WERI-Rb-1 (cell line): Measurements from ENCODE around the gene PDZRN4.
"Not testable (repeated sequence)": the region's sequence is repeated elsewhere in the genome, so short reads cannot be mapped to it uniquely, and the experiment has no call there.

ENCODE experiments used
- DNase-seq: peaks from one replicate; pipeline ENCODE4 v3.0.0-alpha.2; 2020
- H3K27ac ChIP-seq: fragments of 250-450 bp; sonication (Bioruptor Pico); 2 replicates; pipeline ENCODE4 v1.5.1; 2020; ENCODE audit warnings: mild to moderate bottlenecking, moderate library complexity
- H3K27me3 ChIP-seq: fragments of 250-450 bp; sonication (Bioruptor Pico); 2 replicates; pipeline ENCODE4 v1.5.1; 2021; ENCODE audit warnings: mild to moderate bottlenecking, low read depth, moderate library complexity; ENCODE audit not compliant: insufficient read depth, severe bottlenecking
- H3K36me3 ChIP-seq: fragments of 250-450 bp; sonication (Bioruptor Pico); 2 replicates; pipeline ENCODE4 v1.5.1; 2020; ENCODE audit warnings: mild to moderate bottlenecking, moderate library complexity
- H3K4me3 ChIP-seq: 2 replicates; pipeline ENCODE4 v1.5.1; 2011; ENCODE audit warnings: low read depth, mild to moderate bottlenecking, control low read depth, low read length
- H3K9me3 ChIP-seq: fragments of 250-450 bp; sonication (Bioruptor Pico); 2 replicates; pipeline ENCODE4 v1.5.1; 2021; ENCODE audit warnings: mild to moderate bottlenecking, moderate library complexity; ENCODE audit not compliant: severe bottlenecking
- TF ChIP-seq, protein P1 (sequence below): IDR thresholded peaks from 2 replicates; pipeline ENCODE4 v1.5.1; 2011; ENCODE audit warnings: low read depth, mild to moderate bottlenecking, control low read depth, inconsistent platforms, low read length

Gene PDZRN4

DNA sequence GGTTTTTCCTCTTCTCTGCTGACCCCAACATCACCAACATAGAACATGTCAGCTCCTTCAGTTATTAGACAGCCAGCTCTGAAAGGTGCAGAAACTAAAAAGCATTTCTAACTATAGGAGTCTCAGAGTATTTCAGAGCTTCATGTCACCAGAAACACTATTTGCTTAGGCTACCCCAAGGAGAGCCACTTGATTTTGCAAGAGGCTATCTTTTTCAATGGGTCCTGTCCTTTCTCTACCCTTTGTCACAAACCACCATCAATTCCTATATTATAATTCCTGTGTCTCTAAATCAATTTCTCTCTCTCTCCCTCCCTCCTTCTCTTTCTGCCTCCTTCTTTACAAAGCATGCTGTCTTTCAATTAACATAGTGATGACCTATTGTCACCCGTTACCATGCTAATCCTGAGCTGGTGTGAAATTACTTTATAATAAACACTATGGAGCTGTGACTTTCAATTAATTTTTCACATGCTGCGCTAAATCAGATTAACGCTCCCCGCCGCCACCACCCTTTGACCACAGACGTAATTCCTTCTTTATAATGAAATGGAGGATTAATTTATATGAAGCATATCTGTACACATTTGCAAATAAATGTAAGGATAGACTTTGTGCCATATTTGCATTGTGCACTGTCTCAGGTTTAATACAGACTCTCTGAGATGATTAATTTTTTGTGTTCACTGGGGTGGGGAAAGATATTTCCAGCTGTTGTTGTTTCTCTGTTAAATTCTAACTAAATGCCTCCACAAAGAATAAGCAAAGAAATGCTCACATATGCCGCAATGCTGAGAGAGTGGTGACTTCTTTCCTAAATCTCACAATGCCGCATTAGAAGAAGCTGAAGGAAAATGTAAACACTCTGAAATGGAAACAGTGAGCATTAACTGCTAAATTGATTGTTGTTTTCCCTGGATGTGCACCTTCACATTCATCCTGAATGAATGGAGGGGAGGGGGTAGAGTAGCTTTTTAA lies 418.6 kb downstream of the PDZRN4 start:
- no peak for DNase-seq
- TF ChIP-seq, protein P1, sequence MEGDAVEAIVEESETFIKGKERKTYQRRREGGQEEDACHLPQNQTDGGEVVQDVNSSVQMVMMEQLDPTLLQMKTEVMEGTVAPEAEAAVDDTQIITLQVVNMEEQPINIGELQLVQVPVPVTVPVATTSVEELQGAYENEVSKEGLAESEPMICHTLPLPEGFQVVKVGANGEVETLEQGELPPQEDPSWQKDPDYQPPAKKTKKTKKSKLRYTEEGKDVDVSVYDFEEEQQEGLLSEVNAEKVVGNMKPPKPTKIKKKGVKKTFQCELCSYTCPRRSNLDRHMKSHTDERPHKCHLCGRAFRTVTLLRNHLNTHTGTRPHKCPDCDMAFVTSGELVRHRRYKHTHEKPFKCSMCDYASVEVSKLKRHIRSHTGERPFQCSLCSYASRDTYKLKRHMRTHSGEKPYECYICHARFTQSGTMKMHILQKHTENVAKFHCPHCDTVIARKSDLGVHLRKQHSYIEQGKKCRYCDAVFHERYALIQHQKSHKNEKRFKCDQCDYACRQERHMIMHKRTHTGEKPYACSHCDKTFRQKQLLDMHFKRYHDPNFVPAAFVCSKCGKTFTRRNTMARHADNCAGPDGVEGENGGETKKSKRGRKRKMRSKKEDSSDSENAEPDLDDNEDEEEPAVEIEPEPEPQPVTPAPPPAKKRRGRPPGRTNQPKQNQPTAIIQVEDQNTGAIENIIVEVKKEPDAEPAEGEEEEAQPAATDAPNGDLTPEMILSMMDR: no peak
- Histone ChIP-seq H3K36me3 (no peaks in the 10 kb centered on the region), H3K27ac (no peak overlapping the region), H3K9me3 (no peaks in the 10 kb centered on the region), H3K4me3 (no peak overlapping the region), H3K27me3 (no peaks in the 10 kb centered on the region)

DNA sequence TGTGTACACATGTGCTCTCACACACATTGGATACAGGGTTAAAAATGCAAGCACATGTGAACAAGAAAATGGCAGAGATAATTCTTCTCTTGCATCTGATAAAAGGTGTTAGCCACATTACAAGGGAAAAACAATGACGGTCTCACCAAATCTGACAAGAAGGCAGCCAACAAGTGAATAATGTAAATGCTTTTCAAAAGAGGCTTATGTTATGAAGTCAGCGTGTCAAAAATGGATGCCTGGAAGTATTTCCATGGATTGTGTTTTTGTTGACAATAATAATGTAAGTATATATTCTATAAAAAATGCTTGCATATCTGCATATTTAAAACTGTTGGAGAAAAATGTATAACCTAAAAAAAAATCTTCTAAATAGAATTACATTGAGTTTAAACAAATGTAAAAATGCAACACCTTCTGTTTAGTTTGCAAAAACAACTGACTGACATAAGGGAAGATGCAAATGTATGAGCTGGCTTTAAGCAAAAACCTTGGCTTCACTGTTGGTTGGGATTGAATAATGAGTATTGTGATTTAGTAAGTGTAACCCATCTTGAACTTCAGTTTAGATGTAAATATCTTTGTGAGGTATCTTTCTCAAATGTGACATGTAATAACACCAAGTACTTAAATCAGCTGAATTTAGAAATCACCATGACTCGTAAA lies 424.9 kb downstream of the PDZRN4 start:
- no peak overlapping the region for H3K27ac ChIP-seq
- H3K9me3 ChIP-seq: no peaks in the 10 kb centered on the region
- TF ChIP-seq, protein P1: no peak
- no peaks in the 10 kb centered on the region for H3K27me3 ChIP-seq
- no peaks in the 10 kb centered on the region for H3K36me3 ChIP-seq
- H3K4me3 ChIP-seq: no peak overlapping the region
- no peak for DNase-seq

DNA sequence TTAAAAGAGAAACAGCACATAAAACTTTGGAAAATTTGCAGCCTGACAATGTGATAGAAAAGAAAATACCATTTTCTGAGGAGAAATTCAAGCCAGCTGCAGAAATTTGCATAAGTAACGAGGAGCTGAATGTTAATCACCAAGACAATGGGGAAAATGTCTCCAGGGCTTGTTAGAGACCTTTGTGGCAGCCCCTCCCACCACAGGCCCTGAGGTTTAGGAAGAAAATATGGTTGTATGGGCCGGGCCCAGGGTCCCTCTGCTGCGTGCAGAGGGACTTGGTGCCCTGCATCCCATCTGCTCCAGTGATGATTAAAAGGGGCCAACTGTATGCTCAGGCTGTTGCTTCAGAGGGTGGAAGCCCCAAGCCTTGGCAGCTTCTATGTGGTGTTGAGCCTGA lies 427.1 kb downstream of the PDZRN4 start:
- H3K27ac ChIP-seq, H3K4me3 ChIP-seq, H3K27me3 ChIP-seq, H3K9me3 ChIP-seq, H3K36me3 ChIP-seq, DNase-seq: not testable (repeated sequence)

DNA sequence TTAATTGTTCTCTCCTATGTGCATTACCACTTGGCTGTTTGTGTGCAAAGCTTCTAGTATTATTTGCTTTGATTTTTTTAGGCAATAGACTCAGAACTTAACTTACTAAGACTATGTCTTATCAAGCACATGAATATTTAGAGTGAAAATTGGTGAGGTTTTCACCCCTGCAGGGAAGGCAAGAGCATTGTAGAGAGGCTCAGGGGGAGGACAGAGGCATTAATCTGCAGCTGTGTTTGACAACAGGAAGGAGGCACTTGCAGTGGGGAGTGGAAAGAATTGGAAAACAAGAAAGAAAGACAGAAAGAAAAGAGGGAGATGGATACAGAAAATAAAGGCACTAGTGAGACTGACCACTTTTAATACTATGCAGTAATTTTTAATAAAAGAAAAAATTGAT lies 431.6 kb downstream of the PDZRN4 start:
- H3K27me3 ChIP-seq: no peaks in the 10 kb centered on the region
- no peak overlapping the region for H3K27ac ChIP-seq
- no peaks in the 10 kb centered on the region for H3K36me3 ChIP-seq
- DNase-seq: no peak
- TF ChIP-seq, protein P1: no peak
- no peaks in the 10 kb centered on the region for H3K9me3 ChIP-seq
- no peak overlapping the region for H3K4me3 ChIP-seq

DNA sequence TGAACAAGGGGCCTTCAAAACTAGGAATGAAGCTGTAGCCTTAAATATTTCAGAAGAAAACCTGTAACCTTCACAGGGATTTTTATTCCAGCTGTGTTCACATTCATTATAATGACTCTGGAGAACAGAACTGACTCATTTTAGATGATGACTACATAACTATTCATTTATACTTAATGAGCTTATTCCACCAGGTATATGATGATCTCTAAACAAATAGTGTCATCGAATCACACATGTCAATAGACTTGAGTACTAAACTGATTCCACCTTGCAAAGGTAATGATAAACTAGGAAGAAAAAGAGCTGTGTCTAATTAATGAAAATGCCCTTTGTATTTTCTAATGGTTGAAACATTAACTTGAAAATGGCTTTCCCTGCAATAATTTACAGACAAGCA lies 433.2 kb downstream of the PDZRN4 start:
- Histone ChIP-seq H3K4me3 (no peak overlapping the region), H3K27ac (no peak overlapping the region), H3K36me3 (no peaks in the 10 kb centered on the region), H3K9me3 (no peaks in the 10 kb centered on the region), H3K27me3 (no peaks in the 10 kb centered on the region)
- TF ChIP-seq, protein P1: no peak
- no peak for DNase-seq
